ENCODE results near the gene CELF6. TPM values are rescaled to one million over a fixed set of nuclear protein-coding genes. Genes with fewer than 3 reads are reported as not detected.

CELF6 gene
- total and polyA plus RNA-seq, 2 donors (not counting 1 experiment from before 2014, with no cell fraction given), result 0.08 to 0.17 TPM

DNA sequence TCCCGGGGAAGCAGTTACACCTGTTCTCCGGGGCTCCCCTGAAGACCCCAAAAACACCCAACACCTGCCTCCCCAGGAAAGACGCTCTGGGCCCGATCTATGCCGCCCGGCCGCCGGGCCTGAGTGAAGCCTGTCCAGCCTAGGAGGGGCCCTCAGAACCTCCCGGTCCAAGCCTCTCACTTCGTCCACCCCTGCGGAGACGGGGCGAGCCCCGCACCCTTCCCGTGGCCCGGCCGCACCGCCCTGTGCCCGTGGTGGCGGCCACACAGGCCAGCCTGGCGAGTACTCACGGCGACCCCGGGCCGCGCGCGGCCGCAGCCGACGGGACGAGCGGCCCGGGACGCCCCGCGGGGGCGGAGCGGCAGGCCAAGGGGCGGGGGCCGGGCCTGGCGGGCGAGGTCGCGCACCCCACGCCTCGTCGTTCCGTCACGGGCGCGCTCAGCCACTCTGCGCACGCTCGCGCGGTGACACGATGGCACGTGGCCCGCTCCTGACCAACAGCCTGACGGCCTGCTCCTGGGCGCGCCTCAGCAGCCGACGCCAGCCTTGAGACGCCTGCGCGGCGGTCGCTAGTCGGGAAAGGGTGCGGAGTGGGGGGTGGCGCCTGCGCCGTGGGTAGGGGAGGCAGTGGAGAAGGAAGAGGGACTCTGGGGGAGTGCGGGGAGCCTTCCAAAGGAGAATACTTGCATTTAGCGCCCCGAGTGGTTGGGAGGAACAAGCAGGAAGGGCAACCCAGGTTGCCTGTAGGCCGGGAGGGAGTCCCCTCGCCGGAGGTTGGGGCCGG, 47.6 kb downstream of the CELF6 start, which contains the start of gene PARP6:
TSS of gene PARP6 (minus strand) at position 342 of the 784 bp plus-strand sequence. CDS start 5,077 bp downstream, outside the sequence.
- H3K79me2 ChIP-seq (ENCODE audit: control insufficient read depth, insufficient read depth, low read length), result peaks cover 6% of the 10 kb centered on the region
- no peak for TF ChIP-seq EZH2 (IDR thresholded peaks at IDR 0.05; ENCODE audit: low read length, missing control alignments)
- TF ChIP-seq, protein P1, sequence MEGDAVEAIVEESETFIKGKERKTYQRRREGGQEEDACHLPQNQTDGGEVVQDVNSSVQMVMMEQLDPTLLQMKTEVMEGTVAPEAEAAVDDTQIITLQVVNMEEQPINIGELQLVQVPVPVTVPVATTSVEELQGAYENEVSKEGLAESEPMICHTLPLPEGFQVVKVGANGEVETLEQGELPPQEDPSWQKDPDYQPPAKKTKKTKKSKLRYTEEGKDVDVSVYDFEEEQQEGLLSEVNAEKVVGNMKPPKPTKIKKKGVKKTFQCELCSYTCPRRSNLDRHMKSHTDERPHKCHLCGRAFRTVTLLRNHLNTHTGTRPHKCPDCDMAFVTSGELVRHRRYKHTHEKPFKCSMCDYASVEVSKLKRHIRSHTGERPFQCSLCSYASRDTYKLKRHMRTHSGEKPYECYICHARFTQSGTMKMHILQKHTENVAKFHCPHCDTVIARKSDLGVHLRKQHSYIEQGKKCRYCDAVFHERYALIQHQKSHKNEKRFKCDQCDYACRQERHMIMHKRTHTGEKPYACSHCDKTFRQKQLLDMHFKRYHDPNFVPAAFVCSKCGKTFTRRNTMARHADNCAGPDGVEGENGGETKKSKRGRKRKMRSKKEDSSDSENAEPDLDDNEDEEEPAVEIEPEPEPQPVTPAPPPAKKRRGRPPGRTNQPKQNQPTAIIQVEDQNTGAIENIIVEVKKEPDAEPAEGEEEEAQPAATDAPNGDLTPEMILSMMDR (conservative IDR thresholded peaks at IDR 0.05 in 1 of 2, IDR thresholded peaks at IDR 0.05 in 1 of 2; ENCODE audit: low read depth in 1 of 2, low read length in 2 of 2), result peak; percentile 38 to 60

DNA sequence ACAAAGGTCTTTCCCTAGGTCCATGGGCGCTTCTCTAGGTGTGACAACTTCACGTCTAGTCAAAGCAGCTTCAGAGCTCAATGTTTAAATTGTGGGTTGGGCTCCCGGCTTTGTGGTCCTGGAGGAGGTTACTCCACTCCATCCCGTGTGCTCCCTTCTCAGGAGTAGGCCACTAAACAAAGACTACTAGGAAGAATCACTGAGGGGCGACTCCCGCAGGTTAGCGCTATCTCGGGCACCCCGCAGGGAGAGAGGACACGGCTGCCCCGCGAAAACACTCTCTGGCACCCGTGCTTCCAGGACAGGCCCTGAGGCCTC, 48.1 kb downstream of the CELF6 start:
- no peak overlapping the region for H2AFZ ChIP-seq (ENCODE audit: low read length)
- no peaks in the 10 kb centered on the region for H4K20me1 ChIP-seq (ENCODE audit: control insufficient read depth, extremely low read depth, insufficient read depth, low read length)
- H3K9ac ChIP-seq (ENCODE audit: insufficient read depth, low read length), result peak overlapping the region; percentile 89
- H3K79me2 ChIP-seq (ENCODE audit: control insufficient read depth, insufficient read depth, low read length), result peaks cover 6% of the 10 kb centered on the region
- peaks cover 2% of the 10 kb centered on the region for H3K36me3 ChIP-seq (ENCODE audit: control insufficient read depth, insufficient read depth, low read length)
- peak; percentile 18 to 24 for DNase-seq (ENCODE audit: low read depth in 2 of 2)
- peak overlapping the region; percentile 86 for H3K4me2 ChIP-seq (ENCODE audit: extremely low read depth, insufficient read depth, low read length)
- TF ChIP-seq EZH2 (IDR thresholded peaks at IDR 0.05; ENCODE audit: low read length, missing control alignments), result no peak
- TF ChIP-seq, protein P1 (conservative IDR thresholded peaks at IDR 0.05 in 1 of 2, IDR thresholded peaks at IDR 0.05 in 1 of 2; ENCODE audit: low read depth in 1 of 2, low read length in 2 of 2), result no peak
- no peaks in the 10 kb centered on the region for H3K27me3 ChIP-seq (ENCODE audit: control insufficient read depth, insufficient read depth, low read length)
- H3K9me3 ChIP-seq (ENCODE audit: control insufficient read depth, insufficient read depth, low read depth, low read length), result no peaks in the 10 kb centered on the region
- H3K4me3 ChIP-seq (replicated peaks in 1 of 4; ENCODE audit: control extremely low read depth in 1 of 4, insufficient read depth in 1 of 4, low read depth in 3 of 4, low read length in 4 of 4), result peak overlapping the region; percentile 46 to 88 (median 65)
- H3K4me1 ChIP-seq (ENCODE audit: control insufficient read depth, extremely low read depth, insufficient read depth, low read length), result peaks cover 8% of the 10 kb centered on the region
- H3K27ac ChIP-seq (ENCODE audit: insufficient read depth, low read length), result peak overlapping the region; percentile 70

More for the DNA sequence above, 47.6 kb downstream of the CELF6 start, which contains the start of gene PARP6:
- Histone ChIP-seq H3K9me3 (ENCODE audit: control insufficient read depth, insufficient read depth, low read depth, low read length) (no peaks in the 10 kb centered on the region), H3K27ac (ENCODE audit: insufficient read depth, low read length) (peak within 1 kb of the TSS; percentile 70), H3K4me2 (ENCODE audit: extremely low read depth, insufficient read depth, low read length) (peak within 1 kb of the TSS; percentile 86), H2AFZ (ENCODE audit: low read length) (peak within 1 kb of the TSS; percentile 56), H3K4me1 (ENCODE audit: control insufficient read depth, extremely low read depth, insufficient read depth, low read length) (peaks cover 8% of the 10 kb centered on the region), H3K9ac (ENCODE audit: insufficient read depth, low read length) (peak within 1 kb of the TSS; percentile 89), H3K27me3 (ENCODE audit: control insufficient read depth, insufficient read depth, low read length) (no peaks in the 10 kb centered on the region), H3K36me3 (ENCODE audit: control insufficient read depth, insufficient read depth, low read length) (no peaks in the 10 kb centered on the region), H4K20me1 (ENCODE audit: control insufficient read depth, extremely low read depth, insufficient read depth, low read length) (no peaks in the 10 kb centered on the region), H3K4me3 (replicated peaks in 1 of 4; ENCODE audit: control extremely low read depth in 1 of 4, insufficient read depth in 1 of 4, low read depth in 3 of 4, low read length in 4 of 4) (peak within 1 kb of the TSS; percentile 58 to 88 (median 66))
- DNase-seq (ENCODE audit: low read depth in 2 of 2), result peak; percentile 98 to 99

DNA sequence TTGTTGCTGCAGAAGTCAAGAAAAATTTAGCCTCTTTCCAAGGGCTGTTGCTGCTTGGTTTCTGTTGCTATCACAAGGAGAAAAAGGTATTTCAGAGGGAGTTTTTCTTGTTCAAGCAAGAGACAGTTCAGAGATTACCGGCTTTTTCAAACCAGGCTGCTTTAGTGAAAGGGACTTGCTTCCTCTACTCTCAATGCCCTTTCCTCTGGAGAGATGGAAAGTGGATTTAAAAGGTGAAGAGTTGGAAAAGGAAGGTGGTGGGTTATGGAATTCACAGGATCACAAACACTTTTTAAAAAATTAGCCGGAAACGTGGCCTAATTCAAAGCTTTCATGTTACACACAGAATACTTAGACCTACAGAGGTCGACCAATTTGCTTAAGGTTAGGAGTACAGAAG, 48.7 kb downstream of the CELF6 start:
- Histone ChIP-seq H3K4me2 (ENCODE audit: extremely low read depth, insufficient read depth, low read length) (peak overlapping the region; percentile 86), H3K36me3 (ENCODE audit: control insufficient read depth, insufficient read depth, low read length) (peaks cover 2% of the 10 kb centered on the region), H3K79me2 (ENCODE audit: control insufficient read depth, insufficient read depth, low read length) (peaks cover 6% of the 10 kb centered on the region), H3K27me3 (ENCODE audit: control insufficient read depth, insufficient read depth, low read length) (no peaks in the 10 kb centered on the region), H2AFZ (ENCODE audit: low read length) (no peak overlapping the region), H3K9ac (ENCODE audit: insufficient read depth, low read length) (no peak overlapping the region), H3K9me3 (ENCODE audit: control insufficient read depth, insufficient read depth, low read depth, low read length) (no peaks in the 10 kb centered on the region), H3K4me3 (replicated peaks in 1 of 4; ENCODE audit: control extremely low read depth in 1 of 4, insufficient read depth in 1 of 4, low read depth in 3 of 4, low read length in 4 of 4) (peak overlapping the region; percentile 46 to 88 (median 65)), H4K20me1 (ENCODE audit: control insufficient read depth, extremely low read depth, insufficient read depth, low read length) (no peaks in the 10 kb centered on the region), H3K27ac (ENCODE audit: insufficient read depth, low read length) (no peak overlapping the region), H3K4me1 (ENCODE audit: control insufficient read depth, extremely low read depth, insufficient read depth, low read length) (peaks cover 8% of the 10 kb centered on the region)
- TF ChIP-seq, protein P1 (conservative IDR thresholded peaks at IDR 0.05 in 1 of 2, IDR thresholded peaks at IDR 0.05 in 1 of 2; ENCODE audit: low read depth in 1 of 2, low read length in 2 of 2), result no peak
- no peak for TF ChIP-seq EZH2 (IDR thresholded peaks at IDR 0.05; ENCODE audit: low read length, missing control alignments)
- no peak for DNase-seq (ENCODE audit: low read depth in 2 of 2)
